HG03175 (cell line): ENCODE results near the gene QRFP.

Experiments used
- ATAC-seq: cut with Tn5 transposase; IDR thresholded peaks from one replicate; pipeline ENCODE4 v1.9.1; 2021; ENCODE audit warnings: mild to moderate bottlenecking, moderate library complexity; ENCODE audit not compliant: unreplicated experiment

The QRFP gene

DNA sequence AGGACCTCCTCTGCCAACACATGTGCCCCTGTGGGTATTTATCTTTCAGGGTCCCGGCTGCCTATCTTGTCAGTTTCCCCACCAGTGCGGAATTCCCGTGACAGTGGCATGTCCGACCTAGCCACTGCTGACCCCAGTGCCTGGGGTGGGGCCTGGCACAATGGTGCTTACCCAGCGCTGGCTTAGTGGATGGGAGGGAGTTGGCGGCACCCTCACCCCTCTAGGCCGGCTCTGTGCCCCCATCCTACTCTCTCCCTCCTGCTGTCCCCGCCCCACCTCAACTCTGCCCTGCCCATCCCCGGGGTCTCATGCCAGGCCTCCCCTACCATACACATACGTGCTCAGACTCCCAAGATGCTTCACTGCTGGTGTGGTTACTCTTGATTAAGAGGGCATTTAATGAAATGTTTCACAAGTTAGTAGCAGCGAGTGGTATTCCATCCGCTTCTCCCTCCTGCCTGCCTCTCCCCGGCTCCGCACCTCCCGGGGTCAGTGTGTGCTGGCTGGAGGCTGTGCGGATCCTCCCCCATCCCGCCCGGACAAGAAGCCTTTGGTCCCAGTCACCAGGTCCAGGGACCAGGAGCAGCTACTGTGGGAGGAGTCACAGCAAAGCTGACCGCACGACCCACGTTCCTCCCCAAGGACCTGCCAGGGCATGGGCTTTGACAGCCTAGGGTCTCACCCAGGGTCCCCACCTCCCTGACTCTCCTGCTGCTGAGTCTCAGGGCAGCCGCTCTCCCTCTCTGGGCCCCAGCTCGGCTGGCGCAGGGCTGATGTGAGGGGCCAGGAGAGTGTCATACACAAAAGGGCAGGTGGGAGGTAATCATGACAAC, 9.5 kb upstream of the QRFP start:
- ATAC-seq, result no peak

DNA sequence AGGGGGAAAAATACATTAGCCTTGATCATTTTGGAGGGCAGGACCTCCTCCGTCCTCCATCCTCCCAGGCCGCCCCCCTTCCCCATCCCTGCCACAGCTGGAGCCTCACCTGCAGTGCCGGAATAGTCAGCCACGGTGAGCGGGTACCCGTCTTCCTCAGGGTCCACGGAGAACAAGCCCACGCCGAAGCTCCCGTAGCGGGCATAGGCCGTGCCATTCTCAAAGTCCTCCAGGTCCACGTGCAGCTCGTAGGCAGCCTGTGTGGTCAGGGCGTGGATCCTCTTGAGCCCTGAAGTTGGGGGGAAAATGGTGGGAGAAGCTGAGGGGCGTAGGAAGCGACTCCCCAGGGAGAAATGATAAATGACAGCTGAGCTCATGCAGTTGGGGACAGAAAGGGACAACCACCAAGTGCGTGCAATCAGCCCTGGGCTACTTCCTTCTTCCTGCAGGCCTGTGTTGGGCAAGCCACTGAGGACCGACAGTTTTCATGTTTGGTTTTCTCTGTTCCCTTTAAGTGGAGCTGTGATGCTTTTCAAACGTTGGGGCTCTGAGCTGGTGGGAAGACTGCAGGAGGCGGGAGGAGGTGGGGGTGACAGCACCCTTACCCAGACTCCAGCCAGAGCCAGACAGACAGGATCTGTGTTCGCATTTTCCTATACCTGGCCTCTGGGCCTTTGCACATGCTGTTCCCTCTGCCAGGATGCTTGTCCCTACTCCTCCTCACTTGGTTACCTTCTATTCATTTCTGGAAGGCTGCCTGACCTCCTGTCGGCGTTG, 8.7 kb upstream of the QRFP start:
- no peak for ATAC-seq

DNA sequence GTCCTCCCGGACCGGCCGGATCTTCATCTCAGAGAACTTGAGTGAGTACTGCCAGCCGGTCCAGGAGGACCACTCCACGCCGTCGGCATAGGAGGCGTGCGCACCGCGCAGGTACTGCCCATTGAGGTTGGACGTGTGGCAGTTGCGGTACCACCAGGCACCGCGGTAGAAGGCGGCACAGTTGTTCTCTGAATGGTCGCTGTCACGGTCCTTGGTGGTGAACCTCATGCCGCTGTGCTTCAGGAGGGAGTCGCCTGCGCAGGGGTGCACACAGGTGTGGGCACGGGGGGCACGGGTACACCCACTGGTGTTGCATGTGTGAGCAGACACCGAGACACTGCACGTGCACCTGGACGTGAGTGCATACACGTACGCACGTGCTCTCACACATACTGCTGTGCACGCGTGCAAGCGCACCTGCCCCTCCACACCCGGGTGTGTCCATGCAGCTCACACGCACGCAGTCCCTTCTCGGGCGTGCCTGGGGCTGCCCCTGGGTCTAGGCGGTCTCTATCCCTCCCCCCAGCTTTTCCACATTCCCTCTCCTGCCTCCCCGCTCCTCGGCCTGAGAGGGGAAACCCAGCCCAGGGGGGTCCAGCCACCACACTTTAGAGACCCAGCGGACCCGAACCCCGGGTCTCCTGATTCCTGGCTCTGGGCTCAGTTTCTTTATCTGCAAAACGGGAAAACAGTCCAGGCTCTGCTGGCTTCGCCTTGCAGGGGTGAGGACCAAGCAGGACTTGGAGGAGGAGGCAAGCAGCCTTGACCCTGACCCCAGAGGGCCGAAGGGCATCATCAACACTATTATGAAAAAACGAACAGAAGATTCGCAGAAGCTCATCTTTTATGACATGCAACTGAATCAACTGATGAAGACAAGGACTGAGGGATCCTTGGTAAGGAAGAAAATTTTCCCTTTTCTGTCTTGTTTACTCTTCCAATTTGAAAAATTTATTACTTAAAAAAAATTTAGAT, 7.7 kb upstream of the QRFP start:
- no peak for ATAC-seq

GRCh38 chr9:130903194-130904069, 6.8 kb upstream of the QRFP start:
- no peak for ATAC-seq

- ATAC-seq, result no peak
Observed at GRCh38 chr9:130902204-130903185, 5.9 kb upstream of the QRFP start.

DNA sequence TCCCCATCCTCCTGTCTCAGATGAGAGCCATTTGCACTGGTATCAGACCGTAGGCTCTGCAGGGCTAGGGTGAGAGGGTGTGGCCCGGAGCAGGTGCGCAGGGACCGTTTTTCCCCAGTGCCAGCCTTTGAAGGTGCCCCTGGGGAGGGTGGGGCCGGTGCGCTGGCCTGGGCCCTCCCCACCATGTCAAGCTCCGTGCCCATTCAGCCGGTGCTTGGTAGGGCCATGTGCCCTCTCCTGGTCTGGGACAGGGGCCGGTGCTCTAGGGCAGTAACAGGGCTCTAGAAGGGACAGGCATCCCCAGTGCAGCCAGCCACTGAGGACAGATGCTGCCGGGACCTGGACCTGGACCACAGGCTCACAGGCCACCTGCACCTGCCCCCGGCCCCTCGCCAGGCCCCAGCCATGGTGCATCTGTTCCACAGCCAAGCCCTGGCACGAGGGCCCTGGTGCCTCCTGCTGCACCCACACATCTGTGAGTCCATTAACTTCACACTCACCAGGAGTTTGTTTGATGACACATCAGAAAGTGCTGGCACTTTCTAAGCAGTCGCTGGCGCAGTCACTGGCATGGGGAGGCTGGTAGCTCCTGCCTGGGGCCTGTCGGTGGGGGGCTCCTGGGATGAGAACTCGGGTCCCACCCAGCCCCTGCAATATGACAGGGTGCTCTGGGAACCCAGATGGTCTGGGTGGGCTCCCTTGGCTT, 5.0 kb upstream of the QRFP start:
- ATAC-seq, result no peak

DNA sequence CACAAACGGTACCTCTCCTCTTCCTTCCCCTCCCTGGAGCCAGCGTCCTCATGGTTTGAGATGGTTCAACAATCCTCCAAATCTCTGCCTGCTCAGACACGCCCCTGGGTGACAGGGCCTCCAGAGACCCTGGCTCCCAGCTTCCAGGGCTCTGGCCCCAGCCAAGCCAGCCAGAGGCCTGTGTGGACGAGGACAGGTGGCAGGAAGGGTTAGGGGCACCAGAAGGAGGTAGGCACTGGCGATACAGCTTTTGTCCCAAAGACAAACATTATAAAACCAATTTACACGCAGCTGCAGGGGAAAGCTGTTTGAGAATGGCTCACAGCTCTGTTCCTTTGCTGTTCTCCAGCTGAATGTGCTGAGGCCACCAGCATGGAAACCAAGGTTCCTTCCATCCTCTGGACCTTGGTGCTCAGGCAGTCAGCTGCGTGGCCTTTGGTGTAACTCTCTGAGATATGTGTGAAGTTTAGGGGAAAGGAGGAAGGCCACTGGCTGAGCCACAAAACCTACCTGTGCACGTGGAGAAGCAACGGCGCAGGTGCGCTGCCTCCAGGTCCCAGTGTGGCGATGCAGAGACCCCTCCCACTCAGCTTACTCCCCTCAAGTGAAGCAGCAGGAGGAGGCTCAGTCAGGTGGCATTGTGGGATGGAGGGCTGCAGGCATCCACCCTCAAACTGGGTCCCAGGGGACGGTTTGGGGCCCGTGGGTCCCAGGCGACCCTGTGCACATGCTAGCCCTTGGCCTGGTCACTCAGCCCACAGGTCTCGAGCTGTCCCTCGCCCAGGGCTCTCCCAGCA, 4.3 kb upstream of the QRFP start:
- ATAC-seq, result no peak

- no peak for ATAC-seq
Observed at GRCh38 chr9:130899051-130899748, 2.6 kb upstream of the QRFP start.

GRCh38 chr9:130898552-130898852, 1.9 kb upstream of the QRFP start:
- ATAC-seq, result no peak

GRCh38 chr9:130897848-130898551, 1.4 kb upstream of the QRFP start:
- no peak for ATAC-seq

- ATAC-seq, result no peak
Observed at GRCh38 chr9:130897105-130897751, 616 bp upstream of the QRFP start.

DNA sequence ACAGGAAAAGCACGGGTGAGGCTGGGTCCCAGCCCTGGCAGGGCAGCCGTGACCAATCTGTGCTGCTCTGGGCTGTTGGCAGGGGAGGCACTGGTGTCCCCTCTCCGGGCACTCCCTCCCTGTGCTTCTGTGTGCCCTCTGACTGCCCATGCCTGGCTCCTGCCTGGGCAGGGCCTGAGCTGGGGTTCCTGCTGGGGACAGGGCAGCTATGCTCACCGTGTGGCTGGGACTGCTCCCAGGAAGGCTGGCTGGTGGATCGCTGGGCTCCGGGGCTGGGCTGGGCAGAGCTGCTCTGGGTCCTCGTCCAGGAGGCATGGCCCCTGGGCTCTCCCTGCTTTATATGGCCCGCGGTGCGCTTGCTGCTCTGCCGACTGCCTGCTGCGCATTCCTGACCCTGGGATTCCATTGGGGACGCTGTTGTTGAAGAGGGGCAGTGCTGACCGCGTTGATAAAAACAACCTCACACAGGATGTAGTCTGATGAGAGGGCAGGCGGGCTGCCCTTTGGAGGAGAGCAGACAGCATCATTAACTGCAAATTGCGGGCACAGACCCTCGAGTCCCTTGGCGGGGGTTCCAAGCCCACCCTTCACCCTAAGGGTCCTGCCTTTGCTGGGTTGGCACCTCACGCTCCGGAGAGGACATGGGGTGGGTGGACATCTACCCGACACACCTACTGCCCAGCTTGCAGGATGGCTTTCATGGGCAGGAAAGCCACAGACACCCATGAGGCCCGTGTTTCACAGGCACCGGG, 955 bp downstream of the QRFP start:
- no peak for ATAC-seq

DNA sequence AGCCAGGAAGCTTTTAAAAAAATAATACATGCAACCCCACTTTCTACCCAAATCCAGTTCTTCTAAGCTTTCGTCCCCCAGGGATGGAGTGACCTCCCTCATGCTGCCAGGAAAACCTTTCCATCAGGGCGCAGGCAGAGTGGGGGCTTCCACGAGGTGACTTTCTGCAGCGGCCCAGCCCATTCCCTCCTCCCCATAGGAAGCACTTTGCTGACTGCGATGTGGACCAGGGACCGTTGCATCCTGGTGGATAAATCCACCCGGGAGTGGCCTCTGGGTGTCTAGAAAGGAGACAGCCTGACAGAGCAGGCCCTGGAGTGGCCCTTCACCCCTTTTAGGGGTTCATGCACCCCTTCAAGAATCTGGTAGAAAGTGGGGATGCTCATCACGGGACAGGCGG, 1.6 kb downstream of the QRFP start:
- no peak for ATAC-seq

- ATAC-seq, result no peak
Observed at GRCh38 chr9:130894546-130894945, 2.1 kb downstream of the QRFP start.
